ENCODE data around the gene ACAP2.
A peak's percentile ranks its signal among the peaks of the same experiment; 100 is the strongest.

Gene ACAP2

DNA sequence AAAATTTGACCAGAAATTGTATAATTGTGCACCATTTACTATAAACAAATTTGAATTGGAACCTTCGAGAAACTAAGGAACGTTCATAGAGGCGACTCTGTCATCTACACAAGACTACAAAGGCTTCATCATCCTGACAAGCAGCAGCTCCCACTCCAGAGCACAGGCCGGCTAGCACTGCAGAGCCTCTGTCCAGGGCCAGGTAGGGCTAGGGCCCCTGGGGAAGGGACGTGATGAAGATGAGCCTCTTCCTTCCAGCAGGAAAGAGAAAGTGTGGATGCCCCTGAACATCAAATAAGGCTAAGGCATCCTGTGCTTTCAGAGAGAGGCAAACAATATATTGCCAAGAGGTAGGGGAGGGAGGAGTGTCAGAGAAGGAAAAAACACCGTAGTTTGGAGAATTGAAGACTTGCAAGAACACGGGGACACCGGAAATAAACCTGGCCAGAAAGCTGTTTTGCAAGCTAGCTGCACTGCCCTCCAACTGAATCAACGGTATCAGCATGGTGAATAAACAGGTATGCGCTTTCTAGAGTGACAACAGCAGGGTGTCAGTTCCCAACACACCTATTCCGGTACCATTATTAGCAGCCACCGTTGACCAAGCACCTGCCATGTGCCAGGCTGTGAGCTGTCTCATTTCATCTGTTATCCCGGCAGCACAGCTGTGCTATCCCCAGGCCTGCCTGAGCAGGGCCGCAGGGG, 184.2 kb downstream of the ACAP2 start:
- peak; percentile 56 for DNase-seq

GRCh38 chr3:195257454-195258448, 185.1 kb downstream of the ACAP2 start:
- DNase-seq: no peak

DNA sequence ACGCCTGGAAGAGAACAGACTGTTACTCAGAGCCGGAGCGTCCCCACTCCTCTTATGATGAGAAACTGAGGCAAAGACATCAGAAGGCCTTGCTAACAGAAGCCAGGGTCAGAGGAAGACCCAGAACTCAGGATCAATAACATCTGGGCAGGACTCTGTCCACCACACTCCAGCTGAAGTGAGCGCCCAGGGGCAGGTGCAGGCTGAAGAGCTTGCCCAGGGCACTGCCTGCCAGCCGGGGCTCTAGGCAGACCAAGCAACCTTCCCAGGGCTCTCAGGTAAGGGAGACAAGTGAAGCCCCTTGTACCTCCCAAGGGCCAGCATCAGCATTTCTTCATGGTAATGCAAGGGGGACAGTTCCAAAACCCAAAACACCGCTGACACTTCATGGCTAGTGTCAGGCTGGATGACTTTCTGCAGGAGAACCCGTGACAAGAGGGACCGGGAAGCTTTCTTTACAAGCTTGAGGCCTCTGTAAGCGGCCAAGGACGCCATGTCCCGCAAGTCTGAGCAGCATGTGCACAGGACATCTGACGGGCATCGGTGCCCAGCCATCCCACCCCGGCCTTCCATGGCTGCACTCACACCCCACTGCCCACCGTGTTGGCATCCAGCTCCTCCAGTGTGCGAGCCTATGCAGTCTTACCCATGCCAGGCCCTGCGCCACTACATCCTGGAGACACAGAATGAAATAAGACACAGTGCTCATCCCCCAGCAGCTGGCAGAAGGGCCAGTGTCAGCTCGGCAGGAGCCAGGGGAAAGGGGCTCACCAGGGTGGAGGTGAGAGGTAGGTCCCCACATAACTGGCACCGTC, 186.0 kb downstream of the ACAP2 start:
- DNase-seq: no peak

DNA sequence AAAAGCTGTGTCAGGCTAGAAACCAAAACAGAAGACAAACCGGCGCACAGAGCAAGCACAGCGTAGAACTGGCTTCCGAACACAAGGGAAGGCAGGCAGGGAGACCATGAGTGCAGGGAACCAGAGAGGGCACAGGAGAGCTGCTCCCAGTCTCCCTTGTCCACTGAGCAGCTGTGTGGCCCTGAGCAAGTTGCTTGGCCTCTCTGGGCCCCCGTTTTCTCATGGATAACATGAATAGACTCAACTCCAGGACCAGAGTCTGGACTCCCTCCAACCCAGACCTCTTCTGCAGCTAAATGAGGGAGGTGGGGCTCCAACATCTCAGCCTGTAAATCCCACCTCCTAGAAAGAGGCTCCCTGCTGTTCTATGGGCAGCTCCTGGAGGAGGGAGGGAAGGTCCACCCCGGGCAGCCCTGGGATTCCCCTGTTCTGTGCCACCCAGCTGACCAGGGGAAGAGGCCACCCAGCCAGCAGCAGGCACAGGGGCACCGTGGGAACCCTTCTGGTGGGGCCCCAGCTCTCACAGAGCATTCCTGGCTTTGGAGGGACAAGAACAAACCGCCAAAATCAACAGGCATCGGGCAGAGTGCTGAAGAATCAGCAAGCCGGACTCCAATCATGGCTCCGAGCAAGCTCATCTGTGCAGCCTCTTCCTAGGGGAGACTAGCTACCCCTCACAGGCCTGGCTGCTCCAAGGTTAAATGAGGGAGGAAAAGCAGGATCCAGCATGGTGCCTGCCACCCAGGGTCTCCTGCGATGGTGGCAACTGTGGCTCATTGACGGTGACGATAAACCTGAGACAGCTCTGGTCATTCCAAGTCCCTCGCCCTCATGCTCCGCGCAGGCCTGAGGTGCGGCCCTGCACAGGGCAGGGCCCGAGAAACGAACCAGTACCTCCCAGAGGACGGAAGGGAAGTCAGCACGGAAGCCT, 187.0 kb downstream of the ACAP2 start:
- DNase-seq: no peak

- DNase-seq: no peak
These were observed 187.7 kb downstream of the ACAP2 start for GRCh38 chr3:195255176-195255500.

DNA sequence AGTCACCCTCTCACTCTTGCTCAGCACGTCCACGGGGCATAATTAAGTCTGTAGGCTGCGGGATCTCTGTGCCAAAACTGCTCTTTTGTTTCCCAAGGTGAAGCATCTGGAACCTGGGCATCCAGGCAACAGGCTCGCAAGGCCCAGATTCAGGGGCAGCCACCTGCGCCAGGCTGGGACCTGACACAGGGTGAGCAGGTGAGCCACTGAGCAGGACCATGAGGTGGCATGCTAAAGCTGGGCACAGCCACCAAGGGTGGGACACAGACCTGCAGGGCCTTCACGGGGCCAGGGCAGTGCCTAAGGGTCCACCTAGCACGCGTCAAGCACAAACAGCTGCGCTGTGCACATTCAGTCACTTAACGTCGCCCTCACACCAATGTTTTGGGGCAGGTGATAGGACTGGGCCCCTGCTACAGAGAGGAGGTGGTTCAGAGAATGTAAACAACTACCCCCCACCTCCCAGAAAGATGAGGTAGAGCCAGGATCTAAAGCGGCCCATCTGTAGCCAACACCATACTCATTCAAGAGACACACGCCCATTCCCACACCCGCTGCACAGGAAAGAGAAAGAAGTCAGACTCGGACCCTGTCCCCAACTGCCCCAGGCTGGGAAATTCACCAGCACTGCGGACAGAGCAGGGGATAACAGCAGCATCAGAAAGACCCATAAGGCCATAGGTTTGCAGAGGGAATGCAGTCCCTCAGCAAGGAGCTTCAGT, 188.2 kb downstream of the ACAP2 start:
- peak; percentile 86 for DNase-seq

- DNase-seq: no peak
These were observed 188.8 kb downstream of the ACAP2 start for GRCh38 chr3:195253923-195254432.

- no peak for DNase-seq
These were observed 191.3 kb downstream of the ACAP2 start for GRCh38 chr3:195251336-195252065.

DNA sequence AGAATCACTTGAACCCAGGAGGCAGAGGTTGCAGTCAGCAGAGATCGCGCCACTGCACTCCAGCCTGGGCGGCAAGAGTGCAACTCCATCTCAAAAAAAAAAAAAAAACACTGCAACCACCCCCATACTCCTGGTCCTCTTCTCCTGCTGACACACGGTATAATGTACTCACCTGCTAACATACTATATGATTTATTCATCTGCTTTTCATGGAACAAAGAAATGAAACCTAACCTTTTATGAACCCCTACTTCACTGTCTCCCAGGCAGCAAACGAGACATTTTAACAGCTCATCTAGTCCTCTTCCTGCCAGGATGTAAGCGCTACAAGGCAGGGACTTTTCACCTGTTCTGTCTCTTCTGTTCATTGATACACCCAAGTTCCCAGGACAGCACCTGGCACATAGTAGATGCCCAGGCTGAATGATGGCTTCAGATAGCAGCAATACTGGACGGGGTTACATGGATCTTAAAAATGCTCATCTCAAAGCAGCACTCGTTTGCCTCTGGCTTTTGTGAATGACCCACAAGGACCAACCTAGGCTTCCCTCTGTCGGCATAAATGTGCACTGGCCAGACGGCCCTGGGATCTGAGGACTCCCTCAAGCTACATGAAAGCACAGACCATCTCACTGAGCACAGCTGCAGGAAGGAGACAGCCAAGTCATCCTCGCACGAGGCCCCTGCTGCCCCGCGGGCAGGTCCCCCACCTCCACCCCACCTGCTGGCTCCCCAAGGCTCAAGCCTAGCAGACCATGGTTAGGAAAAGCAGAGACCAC, 192.2 kb downstream of the ACAP2 start:
- DNase-seq: peak; percentile 54

DNA sequence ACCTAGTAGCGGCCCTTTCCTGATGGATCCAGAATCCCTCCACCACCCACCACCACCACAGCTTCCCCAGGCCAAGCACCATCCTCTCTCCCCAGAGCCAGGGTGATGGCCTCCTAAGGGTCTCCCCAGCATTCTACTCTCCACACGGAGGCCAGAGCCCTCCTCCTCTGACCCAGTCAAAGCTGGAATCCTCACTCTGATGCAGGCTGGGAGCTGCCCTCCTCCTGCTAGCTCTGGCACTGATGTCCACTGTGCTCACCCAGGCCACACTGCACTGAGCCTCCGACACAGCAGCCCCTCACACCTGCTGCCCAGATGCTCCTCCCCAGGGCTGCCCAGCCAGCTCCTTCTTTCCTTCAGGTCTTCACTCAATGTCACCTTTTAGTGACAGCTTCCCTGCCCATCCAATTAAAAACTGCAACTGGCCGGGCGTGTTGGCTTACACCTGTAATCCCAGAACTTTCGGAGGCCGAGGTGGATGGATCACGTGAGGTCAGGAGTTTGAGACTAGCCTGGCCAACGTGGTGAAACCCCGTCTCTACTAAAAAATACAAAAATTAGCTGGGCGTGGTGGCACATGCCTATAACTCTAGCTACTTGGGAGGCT, 192.9 kb downstream of the ACAP2 start:
- no peak for DNase-seq

- DNase-seq: no peak
These were observed 193.6 kb downstream of the ACAP2 start for GRCh38 chr3:195249057-195249770.

DNA sequence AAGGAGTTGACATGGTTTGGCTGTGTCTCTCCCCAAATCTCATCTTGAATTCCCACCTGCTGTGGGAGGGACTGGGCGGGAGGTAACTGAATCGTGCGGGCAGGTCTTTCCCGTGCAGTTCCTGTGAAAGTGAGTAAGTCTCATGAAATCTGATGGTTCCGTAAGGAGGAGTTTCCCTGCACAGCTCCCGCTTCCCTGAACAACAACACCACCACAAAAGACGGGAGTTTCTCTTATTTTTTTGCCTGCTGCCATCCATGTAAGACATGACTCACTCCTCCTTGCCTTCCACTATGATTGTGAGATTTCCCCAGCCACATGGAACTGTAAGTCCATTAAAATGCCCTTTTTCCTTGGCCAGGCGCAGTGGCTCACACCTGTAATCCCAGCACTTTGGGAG, 194.5 kb downstream of the ACAP2 start:
- no peak for DNase-seq

- no peak for DNase-seq
These were observed 195.0 kb downstream of the ACAP2 start for GRCh38 chr3:195247863-195248189.

DNA sequence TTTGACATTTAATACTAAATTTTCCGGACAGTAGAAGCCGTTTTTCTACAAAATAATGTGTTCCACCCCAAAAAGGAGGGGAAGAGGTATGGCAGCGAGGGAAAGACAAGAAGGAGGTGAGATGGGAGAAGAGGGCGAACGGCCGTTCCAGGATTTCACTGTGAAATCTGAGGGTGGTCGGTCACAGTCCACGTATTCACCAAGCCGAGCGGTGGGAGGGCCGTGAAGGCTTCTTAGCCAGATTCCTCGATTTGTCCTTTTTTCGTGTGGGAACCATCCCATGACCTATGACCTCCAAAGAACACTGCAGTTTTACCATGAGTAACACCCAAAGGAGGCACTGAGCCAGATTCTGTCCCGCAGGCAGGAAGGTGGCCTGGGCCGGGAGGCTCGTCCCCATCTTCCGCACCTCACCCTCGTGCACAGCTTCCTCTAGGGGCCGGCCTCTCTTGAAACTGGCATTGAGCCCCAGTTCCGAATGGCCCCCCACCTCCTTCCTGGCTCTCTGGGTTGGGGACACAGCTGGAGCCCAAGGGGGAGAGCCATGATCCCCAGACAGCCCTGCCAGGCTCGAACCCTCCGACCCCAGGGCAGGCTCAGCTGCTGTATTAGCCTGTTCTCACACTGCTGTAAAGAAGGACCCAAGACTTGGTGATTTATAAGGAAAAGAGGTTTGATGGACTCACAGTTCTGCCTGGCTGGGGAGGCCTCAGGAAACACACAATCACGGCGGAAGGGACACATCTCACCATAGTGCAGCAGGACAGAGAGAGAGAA, 195.5 kb downstream of the ACAP2 start:
- no peak for DNase-seq

- no peak for DNase-seq
These were observed 196.2 kb downstream of the ACAP2 start for GRCh38 chr3:195246581-195246995.

DNA sequence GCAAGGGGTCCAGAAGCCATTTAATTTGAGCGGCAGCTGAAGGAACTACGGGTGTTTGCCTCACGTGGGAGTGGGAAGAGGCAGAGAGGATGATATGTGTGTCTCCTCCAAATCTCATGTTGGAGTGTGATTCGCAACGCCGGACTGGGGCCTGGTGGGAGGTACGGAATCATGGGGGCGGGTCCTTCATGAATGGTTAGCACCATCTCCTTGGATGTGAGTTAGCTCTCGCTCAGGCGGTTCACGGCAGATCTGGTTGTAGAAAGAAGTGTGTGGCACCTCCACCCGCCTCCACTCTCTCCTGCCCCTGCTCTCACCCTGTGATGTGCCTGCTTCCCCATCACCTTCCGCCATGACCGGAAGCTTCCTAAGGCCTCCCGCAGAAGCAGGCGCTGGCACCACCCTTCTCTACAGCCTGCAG, 197.3 kb downstream of the ACAP2 start:
- no peak for DNase-seq

- DNase-seq: no peak
These were observed 201.0 kb downstream of the ACAP2 start for GRCh38 chr3:195241592-195242355.
